Skeletal muscle satellite cell (primary cell): ENCODE measurements around the gene PRKN.

Experiments used
- H3K27me3 ChIP-seq: 2 replicates; pipeline ENCODE4 v1.7.0; 2013; ENCODE audit warnings: low read length; ENCODE audit not compliant: control insufficient read depth, insufficient read depth
- H3K36me3 ChIP-seq: 2 replicates; pipeline ENCODE4 v1.7.0; 2013; ENCODE audit warnings: mild to moderate bottlenecking, control low read depth, low read length; ENCODE audit not compliant: insufficient read depth
- H3K4me1 ChIP-seq: 2 replicates; pipeline ENCODE4 v1.7.0; 2013; ENCODE audit warnings: low read length; ENCODE audit not compliant: control insufficient read depth, insufficient read depth
- H3K4me2 ChIP-seq: 2 replicates; pipeline ENCODE4 v1.7.0; 2013; ENCODE audit warnings: mild to moderate bottlenecking, low read length
- H3K4me3 ChIP-seq: 2 replicates; pipeline ENCODE4 v1.7.0; 2013; ENCODE audit warnings: low read length
- H3K9ac ChIP-seq: 2 replicates; pipeline ENCODE4 v1.7.0; 2013; ENCODE audit warnings: mild to moderate bottlenecking, low read depth, low read length, moderate library complexity
- H3K9me3 ChIP-seq: replicated peaks from 2 replicates; pipeline ENCODE4 v1.7.0; 2013; ENCODE audit warnings: mild to moderate bottlenecking, control low read depth, low read length

The PRKN gene

DNA sequence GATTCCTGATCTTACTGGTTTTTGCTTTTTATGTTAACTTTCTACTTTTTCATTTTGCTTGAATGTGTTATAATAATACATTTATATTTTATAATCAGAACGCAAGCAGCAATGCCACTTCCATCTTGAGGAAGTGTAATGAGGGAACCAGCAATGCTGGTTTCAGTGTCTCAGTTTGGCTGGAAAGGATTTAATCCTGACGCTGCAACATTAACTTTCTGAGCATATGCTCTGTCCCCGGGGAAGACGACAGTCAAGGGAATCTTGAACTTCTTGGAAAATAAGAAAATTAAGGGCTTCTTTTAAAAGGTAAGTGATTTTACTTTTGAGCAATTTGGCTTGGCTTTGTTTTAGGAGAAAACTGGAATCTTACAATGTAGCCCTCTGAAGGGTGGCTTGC lies 1248.2 kb downstream of the PRKN start:
- no peaks in the 10 kb centered on the region for H3K27me3 ChIP-seq
- H3K36me3 ChIP-seq, result no peaks in the 10 kb centered on the region
- H3K4me2 ChIP-seq, result no peak overlapping the region
- H3K4me1 ChIP-seq, result peaks cover 22% of the 10 kb centered on the region
- no peak overlapping the region for H3K9ac ChIP-seq
- no peak overlapping the region for H3K4me3 ChIP-seq
- H3K9me3 ChIP-seq, result no peaks in the 10 kb centered on the region

DNA sequence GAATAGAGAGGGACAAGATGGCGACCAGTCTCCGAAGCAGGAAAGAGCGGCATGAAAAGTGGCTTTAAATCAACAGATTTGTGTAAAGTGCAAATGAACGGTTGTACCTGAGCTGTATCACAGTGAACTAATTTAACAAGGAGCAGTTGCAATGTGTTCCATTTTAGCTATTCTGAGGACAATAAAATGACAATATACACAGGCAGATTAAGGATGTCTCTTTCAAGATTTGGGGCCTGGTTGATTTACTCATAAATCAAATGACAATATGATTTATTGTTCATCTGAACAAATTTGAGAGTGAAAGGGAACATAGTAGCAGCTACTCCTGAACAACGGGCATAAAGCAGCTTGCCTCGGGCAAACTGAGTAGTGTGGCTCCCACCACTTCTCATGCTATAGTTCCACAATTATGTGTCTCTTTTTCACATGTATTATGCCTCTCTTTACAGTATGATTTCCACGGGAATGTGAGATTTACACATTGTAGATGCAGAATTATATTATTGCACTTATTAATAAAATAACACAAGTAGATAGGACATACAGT lies 1249.6 kb downstream of the PRKN start:
- Histone ChIP-seq H3K4me2 (no peak overlapping the region), H3K4me3 (no peak overlapping the region)

DNA sequence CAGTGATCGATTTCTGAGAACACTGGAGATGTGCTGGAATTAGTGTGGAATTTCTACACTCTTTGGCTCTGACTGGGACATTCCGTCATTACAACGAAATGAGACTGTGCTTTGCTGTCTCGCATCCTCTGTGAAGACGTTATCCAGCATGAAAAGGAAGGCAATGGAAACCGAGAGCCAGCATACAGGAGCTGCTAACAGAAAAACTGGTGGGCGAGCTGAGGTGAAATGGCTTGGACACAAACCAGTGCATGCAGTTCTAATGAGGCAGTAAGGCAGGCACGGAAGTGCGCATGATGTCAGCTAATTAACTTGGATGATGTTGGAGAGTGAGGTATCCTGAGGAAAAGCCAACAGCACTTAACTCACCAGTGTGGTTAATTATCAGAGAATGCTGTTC lies 1250.9 kb downstream of the PRKN start:
- Histone ChIP-seq H3K36me3 (no peaks in the 10 kb centered on the region), H3K27me3 (no peaks in the 10 kb centered on the region), H3K4me3 (peak overlapping the region; percentile 41), H3K9me3 (no peaks in the 10 kb centered on the region), H3K9ac (peak overlapping the region; percentile 49), H3K4me1 (peaks cover 13% of the 10 kb centered on the region), H3K4me2 (peak overlapping the region; percentile 65)

More for the DNA sequence above, 1249.6 kb downstream of the PRKN start:
- Histone ChIP-seq H3K27me3 (no peaks in the 10 kb centered on the region), H3K4me1 (peaks cover 22% of the 10 kb centered on the region), H3K9me3 (no peaks in the 10 kb centered on the region), H3K36me3 (no peaks in the 10 kb centered on the region), H3K9ac (no peak overlapping the region)

DNA sequence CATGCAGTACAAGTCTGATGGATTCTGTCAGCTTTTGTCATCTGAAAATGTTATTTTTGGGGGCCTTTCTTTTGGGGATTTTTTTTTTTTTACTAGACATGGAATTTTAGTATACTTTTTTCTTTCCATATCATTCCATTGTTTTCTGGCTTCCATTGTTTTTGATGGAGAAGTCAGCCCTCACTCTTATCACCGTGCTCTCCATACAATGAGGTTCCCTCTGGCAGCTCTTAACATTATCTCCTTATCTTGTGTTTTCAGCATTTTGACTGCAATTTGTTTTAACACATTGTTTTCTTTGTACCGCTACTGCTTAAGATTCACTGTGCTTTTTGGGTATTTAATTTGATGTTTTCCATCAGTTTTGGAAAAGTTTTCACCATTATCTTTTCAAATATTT lies 1262.2 kb downstream of the PRKN start:
- Histone ChIP-seq H3K9ac (no peak overlapping the region), H3K27me3 (no peaks in the 10 kb centered on the region), H3K4me1 (peaks cover 9% of the 10 kb centered on the region), H3K4me2 (no peak overlapping the region), H3K4me3 (no peak overlapping the region), H3K36me3 (no peaks in the 10 kb centered on the region), H3K9me3 (no peaks in the 10 kb centered on the region)

DNA sequence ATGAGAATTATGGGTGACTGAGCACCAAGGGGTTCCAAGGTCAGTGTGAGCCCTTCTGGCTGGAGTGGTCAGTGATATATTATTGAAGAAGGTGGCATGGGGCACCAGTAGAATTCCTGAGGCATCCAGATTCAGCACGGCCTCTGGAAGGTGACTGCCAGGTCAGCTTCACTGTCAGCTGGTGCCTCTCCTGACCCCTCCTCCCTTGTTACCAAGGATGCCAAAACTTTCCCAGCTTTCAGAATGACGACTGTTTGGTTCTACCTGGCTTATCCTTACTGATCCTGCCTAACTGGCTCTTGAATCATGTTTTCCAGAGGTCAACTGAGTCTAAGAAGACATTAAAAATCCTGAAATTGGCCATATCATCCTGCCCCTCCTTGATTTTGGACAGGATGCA lies 1264.5 kb downstream of the PRKN start:
- Histone ChIP-seq H3K27me3 (no peaks in the 10 kb centered on the region), H3K4me2 (no peak overlapping the region), H3K9ac (no peak overlapping the region), H3K4me1 (peaks cover 9% of the 10 kb centered on the region), H3K9me3 (no peaks in the 10 kb centered on the region), H3K36me3 (no peaks in the 10 kb centered on the region), H3K4me3 (no peak overlapping the region)

DNA sequence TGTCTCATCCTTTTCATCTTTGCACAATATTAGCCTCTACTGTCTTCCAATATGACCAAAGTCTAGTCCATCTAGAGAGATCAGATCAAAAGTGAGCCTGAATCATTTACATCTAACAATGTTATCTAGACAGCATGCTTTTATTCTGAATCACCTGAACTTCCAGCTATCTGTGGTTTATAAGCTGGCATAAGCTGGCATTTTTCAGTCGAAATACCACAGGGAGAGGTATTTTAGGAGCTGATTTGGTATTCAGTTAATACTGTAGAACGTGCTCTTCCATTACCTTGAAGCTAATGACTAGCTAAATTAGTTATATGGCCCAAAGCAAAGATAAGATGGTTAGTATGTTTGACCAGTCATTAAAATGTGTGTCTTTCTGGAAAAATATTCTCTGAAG lies 1265.4 kb downstream of the PRKN start:
- Histone ChIP-seq H3K4me3 (no peak overlapping the region), H3K9ac (no peak overlapping the region), H3K4me1 (peaks cover 9% of the 10 kb centered on the region), H3K9me3 (no peaks in the 10 kb centered on the region), H3K36me3 (no peaks in the 10 kb centered on the region), H3K27me3 (no peaks in the 10 kb centered on the region), H3K4me2 (no peak overlapping the region)

DNA sequence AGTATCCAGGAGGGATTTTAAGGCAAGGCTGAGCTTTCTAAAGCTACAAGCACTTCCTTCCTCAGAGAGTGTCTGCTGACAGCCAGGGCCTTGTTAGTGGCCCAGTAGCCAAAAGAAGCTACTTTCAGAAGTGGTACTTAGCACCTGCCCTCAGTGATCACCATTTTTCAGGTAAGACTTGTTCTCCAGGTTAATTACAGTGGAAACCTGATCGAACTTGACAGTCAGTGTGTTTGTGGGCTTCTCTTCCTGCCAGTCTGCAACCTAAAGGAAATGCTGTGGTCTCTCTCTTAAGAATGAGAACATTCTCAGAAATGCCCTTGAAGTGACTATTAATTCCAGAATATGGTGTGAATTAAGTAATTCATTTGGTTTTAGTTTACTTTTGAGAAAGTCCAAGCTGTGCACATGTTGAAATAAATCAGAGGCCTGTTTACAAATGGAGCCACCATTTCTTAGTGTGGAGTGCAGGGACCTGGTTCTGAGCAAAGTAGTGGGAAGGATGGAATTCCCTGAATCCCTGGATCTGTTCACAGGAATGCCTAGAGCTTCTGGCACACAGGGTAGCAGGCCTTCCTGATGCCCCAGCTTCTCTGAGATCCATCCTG lies 1268.5 kb downstream of the PRKN start:
- Histone ChIP-seq H3K27me3 (no peaks in the 10 kb centered on the region), H3K4me1 (peaks cover 9% of the 10 kb centered on the region), H3K36me3 (no peaks in the 10 kb centered on the region), H3K4me2 (no peak overlapping the region), H3K4me3 (no peak overlapping the region), H3K9me3 (no peaks in the 10 kb centered on the region), H3K9ac (no peak overlapping the region)

DNA sequence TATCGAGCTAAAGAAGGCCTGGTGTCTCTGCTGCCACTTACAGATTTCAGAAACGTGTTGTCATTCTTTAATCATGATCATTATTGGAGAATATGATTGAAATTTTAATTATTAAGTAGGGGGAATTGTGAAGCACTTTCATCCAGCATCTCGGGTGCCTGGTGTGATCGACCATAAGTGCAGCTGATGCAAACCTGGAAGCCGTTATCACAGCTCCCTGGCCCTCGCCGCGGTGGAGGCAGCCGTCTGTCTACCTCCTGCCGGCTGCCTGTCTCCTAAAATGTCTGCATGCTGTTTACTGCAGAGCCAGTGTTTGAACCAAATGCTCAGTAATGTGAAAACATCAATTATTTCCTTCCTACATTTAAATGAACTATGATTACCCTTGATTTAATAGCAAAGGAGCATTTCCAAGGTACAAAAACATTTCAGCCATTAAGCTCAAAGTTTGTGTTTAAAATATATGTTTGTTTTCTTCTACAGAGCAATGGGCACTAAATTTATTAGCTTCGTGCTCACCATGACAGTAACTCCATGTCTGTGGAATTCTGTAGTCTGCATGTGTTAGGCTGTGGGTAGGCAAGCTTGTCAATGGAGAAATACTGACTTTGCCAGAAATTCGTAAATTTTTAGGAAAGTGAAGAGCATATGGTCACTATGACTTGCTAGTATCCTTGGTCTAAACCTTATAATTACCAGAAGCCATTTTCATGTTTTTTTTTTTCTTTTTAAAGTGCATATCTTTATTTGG lies 1269.2 kb downstream of the PRKN start:
- Histone ChIP-seq H3K9ac (no peak overlapping the region), H3K36me3 (no peaks in the 10 kb centered on the region), H3K27me3 (no peaks in the 10 kb centered on the region), H3K9me3 (no peaks in the 10 kb centered on the region), H3K4me2 (no peak overlapping the region), H3K4me3 (no peak overlapping the region), H3K4me1 (peaks cover 9% of the 10 kb centered on the region)

DNA sequence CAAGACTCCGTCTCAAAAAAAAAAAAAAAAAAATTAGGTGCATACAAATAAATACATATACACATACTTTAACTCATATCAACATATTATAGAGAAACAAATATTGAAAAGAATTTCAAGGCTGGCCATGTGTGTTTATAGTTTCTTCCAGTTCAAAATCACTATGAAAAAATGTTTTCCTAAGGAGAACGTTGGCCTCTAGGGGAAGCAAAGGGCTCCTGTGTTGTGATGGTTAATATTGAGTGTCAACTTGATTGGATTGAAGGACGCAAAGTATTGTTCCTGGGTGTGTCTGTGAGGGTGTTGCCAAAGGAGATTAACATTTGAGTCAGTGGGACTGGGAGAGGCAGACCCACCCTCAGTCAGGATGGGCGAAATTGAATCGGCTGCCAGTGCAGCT lies 1271.7 kb downstream of the PRKN start:
- Histone ChIP-seq H3K4me1 (no peaks in the 10 kb centered on the region), H3K36me3 (no peaks in the 10 kb centered on the region), H3K27me3 (no peaks in the 10 kb centered on the region), H3K9me3 (no peaks in the 10 kb centered on the region), H3K4me3 (no peak overlapping the region), H3K9ac (no peak overlapping the region), H3K4me2 (no peak overlapping the region)

DNA sequence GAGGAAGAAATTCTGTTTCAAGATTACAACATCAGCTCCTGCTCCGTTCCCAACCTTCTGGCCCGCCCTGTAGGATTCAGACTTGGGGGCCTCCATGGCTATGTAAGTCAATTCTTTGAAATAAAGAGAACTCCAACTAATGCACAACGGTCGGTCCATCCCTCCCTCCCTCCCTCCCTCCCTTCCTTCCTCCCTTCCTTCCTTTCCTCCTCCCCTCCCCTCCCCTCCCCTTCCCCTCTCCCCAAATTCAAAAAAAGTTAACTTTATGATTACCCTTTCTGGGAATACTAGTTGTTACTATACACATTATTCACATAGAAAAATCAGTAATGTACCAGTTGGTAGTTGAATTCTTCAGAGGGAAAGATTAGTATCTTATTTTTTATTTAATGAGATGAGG lies 1274.0 kb downstream of the PRKN start:
- H3K9ac ChIP-seq, result no peak overlapping the region
- H3K4me1 ChIP-seq, result peaks cover 14% of the 10 kb centered on the region
- H3K27me3 ChIP-seq, result no peaks in the 10 kb centered on the region
- H3K36me3 ChIP-seq, result no peaks in the 10 kb centered on the region
- H3K9me3 ChIP-seq, result no peaks in the 10 kb centered on the region
- H3K4me2 ChIP-seq, result no peak overlapping the region
- no peak overlapping the region for H3K4me3 ChIP-seq

DNA sequence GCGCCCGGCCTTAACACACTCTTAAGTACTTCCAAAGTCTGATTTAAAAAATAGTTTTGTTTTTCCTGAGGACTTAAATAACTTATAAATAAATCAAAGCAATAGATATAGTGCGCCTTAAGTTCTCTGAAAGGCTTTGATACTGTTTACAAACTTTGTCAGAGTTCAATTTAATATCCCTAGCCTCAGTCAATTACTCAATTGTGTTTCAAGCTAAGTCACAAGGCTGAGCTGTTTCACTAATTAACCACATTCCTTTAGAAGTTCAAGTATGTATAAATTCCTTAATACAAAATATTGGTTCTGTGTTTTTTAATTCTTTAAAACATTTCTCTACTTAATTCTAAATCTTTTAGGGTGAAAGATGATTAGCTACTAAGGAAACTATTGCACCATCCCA lies 1275.3 kb downstream of the PRKN start:
- peaks cover 14% of the 10 kb centered on the region for H3K4me1 ChIP-seq
- H3K36me3 ChIP-seq, result no peaks in the 10 kb centered on the region
- H3K27me3 ChIP-seq, result no peaks in the 10 kb centered on the region
- H3K9me3 ChIP-seq, result no peaks in the 10 kb centered on the region
- H3K9ac ChIP-seq, result no peak overlapping the region
- no peak overlapping the region for H3K4me2 ChIP-seq
- no peak overlapping the region for H3K4me3 ChIP-seq

DNA sequence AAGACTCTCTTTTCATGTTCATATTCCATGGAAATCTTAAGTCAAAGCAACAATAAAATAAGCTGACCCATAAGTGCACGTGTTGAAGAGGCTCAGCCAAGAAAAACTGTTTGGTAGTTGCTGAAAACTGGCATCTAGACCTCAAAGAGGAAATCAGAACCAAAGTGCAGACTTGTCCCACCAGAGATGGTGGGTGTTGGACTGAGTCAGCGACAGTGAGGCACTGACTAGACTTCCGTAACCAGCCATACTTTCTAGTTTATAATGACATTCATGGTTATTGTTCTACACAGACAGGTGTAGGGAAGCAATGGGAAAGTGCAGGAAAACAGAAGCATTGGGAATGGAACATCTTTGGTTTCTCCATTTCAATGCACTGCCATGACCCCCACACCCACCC lies 1278.0 kb downstream of the PRKN start:
- Histone ChIP-seq H3K4me1 (peaks cover 28% of the 10 kb centered on the region), H3K4me3 (no peak overlapping the region), H3K36me3 (no peaks in the 10 kb centered on the region), H3K27me3 (no peaks in the 10 kb centered on the region), H3K9ac (no peak overlapping the region), H3K4me2 (no peak overlapping the region), H3K9me3 (no peaks in the 10 kb centered on the region)
